DMS53 (cell line): ENCODE results near the gene VAC14.
A peak's percentile ranks its signal among the peaks of the same experiment; 100 is the strongest.

Experiments used
- DNase-seq: peaks from one replicate; lab custom pipeline; 2025; lab: John Stamatoyannopoulos, UW

The VAC14 gene

GRCh38 chr16:70706948-70707465, 94.0 kb downstream of the VAC14 start:
- DNase-seq: no peak

DNA sequence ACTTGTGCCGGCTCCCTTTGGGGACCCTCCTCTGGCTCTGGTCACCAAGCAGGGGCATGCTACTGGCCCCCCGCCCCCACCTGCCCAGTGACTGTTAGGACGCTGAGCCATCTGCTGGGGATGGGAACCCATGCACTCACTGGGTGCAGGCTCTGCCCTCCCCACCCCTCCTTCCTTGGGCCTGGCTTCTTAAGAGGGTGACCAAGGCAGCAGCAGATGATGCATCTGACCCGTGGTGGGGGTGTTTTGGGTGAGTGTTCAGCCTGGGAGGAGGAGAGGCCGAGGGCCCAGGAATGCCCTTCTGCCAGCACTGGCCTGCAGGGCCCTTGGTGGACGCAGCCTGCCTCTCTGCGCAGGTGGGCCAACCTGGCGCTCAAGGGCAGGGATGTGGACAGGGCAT, 95.9 kb downstream of the VAC14 start:
- DNase-seq: no peak

GRCh38 chr16:70704586-70704985, 96.4 kb downstream of the VAC14 start:
- DNase-seq: no peak

- DNase-seq: no peak
These were observed 97.0 kb downstream of the VAC14 start for GRCh38 chr16:70703835-70704381.

DNA sequence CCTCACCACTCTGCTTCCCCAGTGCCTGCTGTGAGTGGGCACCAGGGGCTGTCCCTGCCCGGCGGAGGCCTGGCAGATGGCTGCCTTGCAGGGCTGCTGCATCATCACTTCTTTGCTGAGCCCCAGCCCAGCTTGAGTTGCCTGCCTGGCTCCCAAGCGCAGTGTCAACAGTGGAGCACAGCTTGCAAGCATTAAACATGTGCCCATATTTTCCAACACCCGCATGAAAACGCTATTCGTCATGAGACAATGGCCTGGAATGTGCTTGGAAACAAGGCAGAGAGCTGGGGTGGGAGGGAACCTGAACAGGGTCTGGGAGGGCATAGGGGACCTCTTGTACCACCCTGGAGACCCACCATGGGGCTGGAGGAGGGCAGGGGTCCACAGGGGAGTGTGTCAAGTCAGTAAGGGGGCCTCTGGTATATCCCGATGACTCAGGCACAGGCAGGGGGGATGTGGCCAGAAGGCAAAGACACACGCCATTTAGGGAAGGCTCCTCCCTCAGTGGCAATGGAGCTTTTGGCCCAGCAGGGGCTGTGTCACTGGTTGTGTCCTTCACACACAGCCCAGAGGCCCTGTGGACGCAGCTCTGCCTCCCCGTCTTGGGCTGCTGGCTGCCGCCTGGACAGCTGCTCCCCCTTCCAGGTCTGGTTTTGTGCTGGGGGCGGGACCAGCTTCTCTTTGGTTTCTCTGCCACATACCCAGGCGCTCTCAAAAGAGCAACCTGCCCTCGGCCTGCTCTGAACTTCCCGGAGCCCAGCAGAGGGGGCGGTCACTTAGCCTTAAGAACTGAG, 97.7 kb downstream of the VAC14 start:
- peak; percentile 10 for DNase-seq

DNA sequence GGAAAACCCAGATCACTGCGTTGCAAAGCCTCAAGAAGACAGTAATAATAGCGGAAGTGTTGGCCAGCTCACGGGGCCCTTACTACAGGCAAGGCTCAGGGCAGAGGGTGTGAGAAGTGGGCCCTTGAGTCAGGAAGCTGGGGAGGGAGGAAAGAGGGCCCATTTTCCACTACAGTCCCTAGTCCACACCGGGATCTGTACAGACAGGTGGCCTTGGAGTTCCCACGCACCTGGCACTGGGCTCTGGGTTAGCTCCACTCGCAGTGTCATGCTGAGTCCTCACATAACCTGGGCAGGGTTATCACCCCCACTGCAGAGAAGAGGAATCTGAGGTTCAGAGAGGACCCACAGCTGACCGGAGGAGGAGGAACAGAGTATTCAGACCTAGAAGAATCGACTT, 98.3 kb downstream of the VAC14 start:
- peak; percentile 9 for DNase-seq

GRCh38 chr16:70701998-70702397, 99.0 kb downstream of the VAC14 start:
- no peak for DNase-seq

GRCh38 chr16:70701596-70701995, 99.4 kb downstream of the VAC14 start:
- DNase-seq: no peak

GRCh38 chr16:70701036-70701435, 99.9 kb downstream of the VAC14 start:
- DNase-seq: no peak

DNA sequence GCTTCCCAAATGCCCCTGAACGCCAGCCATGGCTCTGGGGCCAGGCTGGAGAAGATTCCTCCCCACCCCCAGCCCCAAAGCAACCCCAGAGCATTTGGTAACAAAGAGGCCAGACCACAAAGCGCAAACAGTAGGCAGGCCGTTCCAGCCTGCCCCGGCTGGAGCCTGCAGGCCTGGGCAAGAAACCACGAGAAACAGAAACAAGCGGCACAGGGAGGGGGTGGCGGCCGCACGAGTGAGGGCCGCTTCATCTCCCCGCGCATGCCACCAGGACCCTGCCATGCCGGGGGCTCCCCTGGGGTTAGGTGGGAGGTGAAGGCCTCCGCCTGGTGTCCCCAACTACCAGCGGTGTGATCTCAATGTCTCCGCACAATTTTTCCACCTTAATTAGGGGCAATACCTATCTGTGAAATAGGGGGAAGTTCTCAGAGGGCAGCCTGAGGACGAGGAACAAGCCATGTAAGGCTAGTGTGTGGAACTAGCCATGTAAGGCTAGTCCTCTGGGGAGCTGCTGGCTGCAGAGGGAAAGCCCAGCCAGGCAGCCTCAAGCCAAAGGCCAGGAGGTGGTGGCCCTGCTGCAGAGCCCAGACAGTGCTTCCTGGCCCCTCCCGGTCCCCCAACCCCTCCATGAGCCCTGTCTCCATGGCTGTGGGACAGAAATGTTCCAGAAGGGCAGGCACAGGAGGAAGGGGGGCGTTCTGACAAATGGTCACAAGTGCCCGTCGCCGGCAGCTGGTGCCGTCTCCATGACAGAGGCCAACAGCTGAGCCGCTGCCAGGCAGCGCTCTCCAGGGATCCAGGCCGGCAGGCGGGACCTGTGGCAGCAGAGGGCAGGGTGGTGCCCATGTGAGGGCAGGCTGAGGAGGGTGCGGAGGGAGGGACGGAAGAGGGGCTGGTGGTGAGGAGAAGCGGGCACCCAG, 100.6 kb downstream of the VAC14 start:
- DNase-seq: no peak

DNA sequence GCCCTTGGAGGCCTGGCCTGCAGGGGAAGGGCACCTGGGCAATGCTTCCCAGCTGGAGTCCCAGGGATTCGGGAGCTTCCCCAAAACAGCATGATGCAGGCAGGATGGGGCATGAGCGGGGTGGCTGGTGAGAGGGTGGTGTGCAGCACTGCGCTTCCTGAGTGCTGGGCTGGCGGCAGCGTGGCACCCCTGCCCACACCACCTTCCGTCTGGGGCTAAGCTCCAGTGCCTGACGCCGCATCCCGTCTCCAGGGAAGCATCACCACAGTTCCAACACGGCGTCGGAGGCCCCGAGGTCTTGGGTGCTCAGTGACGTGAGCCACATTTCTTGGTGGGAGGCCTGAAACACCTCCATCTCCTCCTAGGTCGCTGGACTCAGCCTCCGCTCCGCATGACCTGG, 101.3 kb downstream of the VAC14 start:
- no peak for DNase-seq

GRCh38 chr16:70698901-70699300, 102.1 kb downstream of the VAC14 start:
- DNase-seq: no peak

DNA sequence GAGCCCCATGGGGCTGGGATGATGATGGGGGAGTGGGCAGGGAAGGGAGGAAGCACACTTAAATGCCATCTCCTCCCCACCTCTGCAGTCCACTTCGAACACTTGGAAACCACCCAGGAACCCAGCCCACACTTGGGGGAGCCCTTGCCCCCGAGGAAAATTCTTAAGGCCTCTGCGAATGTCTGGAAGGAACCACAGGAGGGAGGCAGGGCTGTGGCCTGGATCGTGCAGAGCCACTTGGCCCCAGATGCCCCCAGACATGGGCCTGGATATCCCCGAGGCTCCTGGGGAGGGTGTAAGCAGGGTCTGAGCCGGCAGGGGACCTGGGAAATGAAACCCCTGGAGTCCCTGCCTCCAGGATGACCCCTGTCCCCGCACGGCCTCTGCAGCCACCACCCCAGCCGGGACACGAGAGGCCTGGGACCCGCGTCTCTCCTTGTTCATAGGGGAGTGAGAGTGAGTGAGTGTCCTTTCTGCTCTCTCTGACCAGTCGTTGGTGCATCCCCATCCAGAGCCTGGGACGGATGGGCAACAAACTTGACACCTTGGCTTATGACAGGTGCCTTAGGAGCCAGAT, 103.3 kb downstream of the VAC14 start:
- no peak for DNase-seq

GRCh38 chr16:70696952-70697593, 103.9 kb downstream of the VAC14 start:
- no peak for DNase-seq

DNA sequence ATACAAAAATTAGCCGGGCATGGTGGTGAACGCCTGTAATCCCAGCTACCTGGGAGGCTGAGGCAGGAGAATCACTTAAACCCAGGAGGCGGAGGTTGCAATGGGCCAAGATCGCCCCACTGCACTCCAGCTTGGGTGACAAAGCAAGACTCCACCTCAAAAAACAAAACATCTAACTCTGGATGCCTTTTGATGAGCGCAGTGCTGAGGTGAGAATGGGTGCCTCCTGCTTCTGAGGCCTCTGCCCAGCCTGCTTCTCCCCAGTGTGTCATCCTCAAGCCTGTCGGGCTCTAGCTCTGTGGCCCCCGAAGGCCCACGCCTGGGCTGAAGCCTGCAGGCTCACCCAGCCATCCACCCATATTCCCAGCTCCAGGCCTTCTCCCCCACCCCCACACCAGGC, 104.6 kb downstream of the VAC14 start:
- DNase-seq: no peak

GRCh38 chr16:70695331-70696070, 105.5 kb downstream of the VAC14 start:
- peak; percentile 86 for DNase-seq

GRCh38 chr16:70694868-70695218, 106.1 kb downstream of the VAC14 start:
- DNase-seq: no peak

DNA sequence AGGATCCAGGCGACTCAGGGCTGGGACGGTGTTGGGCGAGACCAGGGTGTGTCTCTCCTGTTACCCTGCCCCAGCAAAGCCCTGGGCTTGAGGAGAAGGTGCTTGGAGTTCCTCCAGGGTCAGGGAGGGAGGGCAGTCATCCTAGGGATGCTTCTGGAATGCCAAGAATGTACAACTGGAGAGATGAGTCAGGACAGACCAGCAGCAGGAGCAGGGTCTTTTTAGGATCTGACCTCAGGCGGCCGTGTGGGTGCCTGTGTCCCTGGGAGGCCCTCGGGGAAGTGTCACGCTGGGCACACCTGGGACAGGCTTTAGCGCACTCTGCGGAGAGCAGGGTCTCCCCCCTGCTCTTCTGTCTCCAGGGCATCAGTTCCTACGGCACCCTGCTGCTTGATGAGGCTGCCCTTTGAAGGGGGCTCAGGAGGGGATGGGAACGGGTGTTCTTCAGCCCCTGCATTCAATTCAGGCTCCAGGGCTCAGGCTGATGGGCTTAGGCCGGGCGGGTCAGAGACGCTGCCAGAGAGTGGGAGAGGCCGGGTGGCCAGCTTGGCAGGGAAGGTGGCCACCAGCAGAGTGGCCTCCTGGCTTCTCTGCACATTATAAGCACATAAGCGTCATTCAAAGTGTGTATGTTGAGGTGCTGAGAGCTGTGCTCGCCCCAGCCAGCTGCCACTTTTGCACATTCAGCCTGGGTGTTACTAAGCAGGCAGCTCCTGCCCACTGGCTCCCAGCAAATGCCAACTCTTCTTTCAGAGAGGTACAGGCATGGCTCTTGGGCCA, 106.7 kb downstream of the VAC14 start:
- no peak for DNase-seq

- DNase-seq: no peak
These were observed 107.9 kb downstream of the VAC14 start for GRCh38 chr16:70692873-70693671.
